AG09309 (cell line): ENCODE measurements around the gene ESRRG.

Experiments used
- DNase-seq: peaks from one replicate; pipeline ENCODE4 v3.0.0-alpha.2; 2010; ENCODE audit warnings: low read depth
- H3K4me3 ChIP-seq: 2 replicates; pipeline ENCODE4 v1.5.1; 2011; ENCODE audit warnings: mild to moderate bottlenecking, low read depth, low read length, moderate library complexity; ENCODE audit not compliant: control insufficient read depth
- TF ChIP-seq, protein P1 (sequence below): IDR thresholded peaks from 2 replicates; pipeline ENCODE4 v1.5.1; 2011; ENCODE audit warnings: mild to moderate bottlenecking, low read depth, low read length, inconsistent platforms; ENCODE audit not compliant: insufficient read depth, control insufficient read depth; ENCODE audit errors: missing control alignments

The ESRRG gene

GRCh38 chr1:216723274-216723780 lies at the start of gene ESRRG:
Gene ESRRG, minus strand, starts transcription at chr1:216723429. Its CDS starts 130 bp downstream, at chr1:216723299.
- TF ChIP-seq, protein P1, sequence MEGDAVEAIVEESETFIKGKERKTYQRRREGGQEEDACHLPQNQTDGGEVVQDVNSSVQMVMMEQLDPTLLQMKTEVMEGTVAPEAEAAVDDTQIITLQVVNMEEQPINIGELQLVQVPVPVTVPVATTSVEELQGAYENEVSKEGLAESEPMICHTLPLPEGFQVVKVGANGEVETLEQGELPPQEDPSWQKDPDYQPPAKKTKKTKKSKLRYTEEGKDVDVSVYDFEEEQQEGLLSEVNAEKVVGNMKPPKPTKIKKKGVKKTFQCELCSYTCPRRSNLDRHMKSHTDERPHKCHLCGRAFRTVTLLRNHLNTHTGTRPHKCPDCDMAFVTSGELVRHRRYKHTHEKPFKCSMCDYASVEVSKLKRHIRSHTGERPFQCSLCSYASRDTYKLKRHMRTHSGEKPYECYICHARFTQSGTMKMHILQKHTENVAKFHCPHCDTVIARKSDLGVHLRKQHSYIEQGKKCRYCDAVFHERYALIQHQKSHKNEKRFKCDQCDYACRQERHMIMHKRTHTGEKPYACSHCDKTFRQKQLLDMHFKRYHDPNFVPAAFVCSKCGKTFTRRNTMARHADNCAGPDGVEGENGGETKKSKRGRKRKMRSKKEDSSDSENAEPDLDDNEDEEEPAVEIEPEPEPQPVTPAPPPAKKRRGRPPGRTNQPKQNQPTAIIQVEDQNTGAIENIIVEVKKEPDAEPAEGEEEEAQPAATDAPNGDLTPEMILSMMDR, result no peak
- no peak for DNase-seq
- H3K4me3 ChIP-seq, result peak within 1 kb of the TSS; percentile 5; the same call in 1 of the 2 replicates

DNA sequence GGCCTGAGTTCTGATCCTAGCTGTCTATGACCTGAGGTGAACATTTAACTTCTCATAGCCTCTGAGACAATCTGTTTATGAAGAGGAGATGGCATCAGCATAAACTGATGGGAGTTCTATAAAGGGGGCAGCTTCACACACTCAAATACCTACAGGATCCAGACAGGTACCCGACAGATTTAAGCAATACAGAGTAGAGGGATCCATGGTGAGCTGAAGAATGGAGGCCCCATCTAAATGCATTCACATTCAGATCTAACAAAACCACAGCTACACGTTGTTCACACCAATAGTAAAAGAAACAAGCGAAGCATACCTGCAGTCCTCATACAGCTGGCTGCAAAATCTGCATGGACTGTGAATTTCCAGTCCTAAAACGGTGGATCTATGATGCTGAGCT lies 48.7 kb upstream of the ESRRG start:
- DNase-seq, result no peak
- no peak overlapping the region for H3K4me3 ChIP-seq
- TF ChIP-seq, protein P1, result no peak

GRCh38 chr1:216766633-216767327 lies 43.6 kb upstream of the ESRRG start:
- no peak overlapping the region for H3K4me3 ChIP-seq
- no peak for DNase-seq
- TF ChIP-seq, protein P1, result no peak

DNA sequence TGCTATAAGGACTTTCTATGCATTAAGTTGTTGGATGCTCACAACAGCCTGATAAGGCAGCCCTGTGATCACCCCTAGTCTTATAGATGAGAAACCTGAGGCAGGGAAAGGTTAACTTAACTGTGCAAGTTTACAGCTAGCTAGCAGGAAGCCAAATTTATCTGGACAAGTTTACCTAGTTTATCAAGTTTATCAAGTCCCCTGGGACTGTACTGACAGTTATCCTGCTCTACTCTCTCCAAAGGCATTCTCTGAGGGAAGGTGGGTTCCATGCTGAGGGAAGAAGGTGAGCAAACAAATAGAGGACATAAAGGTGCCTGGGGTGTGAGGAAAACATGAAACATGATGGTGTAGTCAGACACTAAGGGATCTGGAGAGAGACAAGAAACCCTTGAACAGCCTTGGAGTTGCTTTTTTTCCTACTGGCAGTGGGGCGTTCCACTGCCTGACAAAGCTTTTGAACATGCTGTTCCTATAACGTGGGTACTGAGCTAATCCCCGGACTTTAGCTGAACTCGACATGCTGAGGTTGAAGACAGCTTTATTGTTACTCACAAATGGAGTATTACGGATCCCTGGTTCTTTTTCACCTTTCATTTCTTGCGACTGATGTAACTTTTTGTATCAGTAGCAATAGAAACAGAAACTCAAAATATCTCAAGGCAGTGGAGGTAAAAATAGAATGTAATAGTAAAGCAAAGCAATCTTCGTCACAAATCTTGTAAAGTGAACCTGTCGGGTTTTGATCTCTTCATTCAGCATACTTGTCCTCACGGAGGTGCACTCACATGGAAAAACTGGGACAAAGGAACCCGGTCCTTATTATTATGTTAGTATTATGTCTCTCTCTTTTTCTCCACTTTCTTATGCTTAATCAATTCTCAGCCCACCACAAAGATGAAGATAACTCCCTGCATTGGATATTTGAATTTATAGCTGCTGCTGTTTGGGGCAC lies 42.4 kb upstream of the ESRRG start:
- no peak overlapping the region for H3K4me3 ChIP-seq
- DNase-seq, result no peak
- TF ChIP-seq, protein P1, result no peak

DNA sequence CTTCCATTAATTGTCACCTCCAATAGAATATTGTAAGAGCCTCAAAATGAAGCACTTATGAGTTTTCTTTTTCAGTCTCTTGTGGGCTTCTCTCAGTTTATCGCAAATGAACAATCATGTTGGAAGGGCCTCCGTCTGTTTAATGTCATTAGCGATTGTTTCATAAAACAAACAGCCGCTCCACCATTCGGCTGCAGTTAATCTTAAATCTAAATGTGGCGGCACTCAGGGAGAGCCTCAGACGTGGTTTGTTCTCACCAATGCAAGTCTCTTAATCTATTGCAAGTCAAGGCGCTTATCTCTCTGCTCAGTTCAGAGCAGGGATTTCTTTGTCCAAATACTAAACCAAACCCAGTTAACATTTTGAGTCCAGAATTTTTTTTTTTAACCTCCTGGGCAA lies 34.9 kb upstream of the ESRRG start:
- TF ChIP-seq, protein P1, result no peak
- no peak for DNase-seq
- H3K4me3 ChIP-seq, result no peak overlapping the region

DNA sequence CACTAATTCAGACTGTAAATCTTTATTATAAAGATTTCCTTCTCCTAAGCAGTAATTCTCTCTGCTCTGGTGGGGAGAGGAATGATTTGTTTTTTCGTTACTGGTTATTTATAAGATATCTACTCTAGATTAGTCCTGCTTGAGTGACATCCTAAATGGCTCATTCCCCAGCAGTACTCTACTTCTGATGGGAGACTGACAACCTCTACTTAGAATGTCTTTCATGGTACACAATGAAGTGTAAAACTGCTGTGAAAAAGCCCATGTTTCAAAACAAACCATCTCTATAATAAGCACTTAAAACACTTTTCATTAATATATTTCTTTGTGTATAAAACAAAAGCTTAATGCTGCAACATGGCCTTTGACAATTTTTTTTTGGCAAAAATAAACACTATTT lies 33.9 kb upstream of the ESRRG start:
- no peak for DNase-seq
- TF ChIP-seq, protein P1, result no peak
- H3K4me3 ChIP-seq, result no peak overlapping the region
